ENCODE data around the gene COQ8A. TPM values are rescaled to one million over a fixed set of nuclear protein-coding genes. Genes with fewer than 3 reads are reported as not detected.

COQ8A gene
- total and polyA plus RNA-seq, 2 donors (not counting 1 experiment from before 2014, with no cell fraction given), result 3.8 to 19.7 TPM

- H3K4me2 ChIP-seq (ENCODE audit: extremely low read depth, insufficient read depth, low read length), result no peak overlapping the region
These were observed 48.1 kb upstream of the COQ8A start for GRCh38 chr1:226891846-226892523.

DNA sequence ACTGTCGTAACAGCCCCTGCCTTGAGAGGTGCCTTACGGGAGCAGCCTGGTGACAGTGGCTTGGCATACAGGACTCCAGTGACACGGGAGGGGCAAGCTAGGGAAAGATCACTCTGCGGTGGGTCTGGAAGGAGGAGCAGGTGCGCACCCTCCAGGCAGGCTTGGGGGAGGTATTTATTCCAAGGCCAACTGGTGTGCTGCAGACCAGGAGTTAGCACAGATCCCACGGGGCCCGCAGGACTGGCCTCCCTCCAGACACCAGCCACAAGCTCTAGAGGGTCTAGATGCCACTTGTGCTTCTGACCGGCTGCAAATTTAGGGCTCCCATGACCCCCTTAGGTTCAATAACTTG lies 47.6 kb upstream of the COQ8A start:
- peaks cover 3% of the 10 kb centered on the region for H3K36me3 ChIP-seq (ENCODE audit: control insufficient read depth, insufficient read depth, low read length)
- no peaks in the 10 kb centered on the region for H3K9me3 ChIP-seq (ENCODE audit: control insufficient read depth, insufficient read depth, low read depth, low read length)
- no peak overlapping the region for H3K27ac ChIP-seq (ENCODE audit: insufficient read depth, low read length)
- TF ChIP-seq, protein P1, sequence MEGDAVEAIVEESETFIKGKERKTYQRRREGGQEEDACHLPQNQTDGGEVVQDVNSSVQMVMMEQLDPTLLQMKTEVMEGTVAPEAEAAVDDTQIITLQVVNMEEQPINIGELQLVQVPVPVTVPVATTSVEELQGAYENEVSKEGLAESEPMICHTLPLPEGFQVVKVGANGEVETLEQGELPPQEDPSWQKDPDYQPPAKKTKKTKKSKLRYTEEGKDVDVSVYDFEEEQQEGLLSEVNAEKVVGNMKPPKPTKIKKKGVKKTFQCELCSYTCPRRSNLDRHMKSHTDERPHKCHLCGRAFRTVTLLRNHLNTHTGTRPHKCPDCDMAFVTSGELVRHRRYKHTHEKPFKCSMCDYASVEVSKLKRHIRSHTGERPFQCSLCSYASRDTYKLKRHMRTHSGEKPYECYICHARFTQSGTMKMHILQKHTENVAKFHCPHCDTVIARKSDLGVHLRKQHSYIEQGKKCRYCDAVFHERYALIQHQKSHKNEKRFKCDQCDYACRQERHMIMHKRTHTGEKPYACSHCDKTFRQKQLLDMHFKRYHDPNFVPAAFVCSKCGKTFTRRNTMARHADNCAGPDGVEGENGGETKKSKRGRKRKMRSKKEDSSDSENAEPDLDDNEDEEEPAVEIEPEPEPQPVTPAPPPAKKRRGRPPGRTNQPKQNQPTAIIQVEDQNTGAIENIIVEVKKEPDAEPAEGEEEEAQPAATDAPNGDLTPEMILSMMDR (conservative IDR thresholded peaks at IDR 0.05 in 1 of 2, IDR thresholded peaks at IDR 0.05 in 1 of 2; ENCODE audit: low read depth in 1 of 2, low read length in 2 of 2), result no peak
- TF ChIP-seq EZH2 (IDR thresholded peaks at IDR 0.05; ENCODE audit: low read length, missing control alignments), result no peak
- H3K27me3 ChIP-seq (ENCODE audit: control insufficient read depth, insufficient read depth, low read length), result no peaks in the 10 kb centered on the region
- no peaks in the 10 kb centered on the region for H3K79me2 ChIP-seq (ENCODE audit: control insufficient read depth, insufficient read depth, low read length)
- no peaks in the 10 kb centered on the region for H4K20me1 ChIP-seq (ENCODE audit: control insufficient read depth, extremely low read depth, insufficient read depth, low read length)
- no peak overlapping the region for H3K4me2 ChIP-seq (ENCODE audit: extremely low read depth, insufficient read depth, low read length)
- H3K4me1 ChIP-seq (ENCODE audit: control insufficient read depth, extremely low read depth, insufficient read depth, low read length), result no peaks in the 10 kb centered on the region
- no peak overlapping the region for H3K9ac ChIP-seq (ENCODE audit: insufficient read depth, low read length)
- DNase-seq (ENCODE audit: low read depth in 2 of 2), result no peak
- H3K4me3 ChIP-seq (replicated peaks in 1 of 4; ENCODE audit: control extremely low read depth in 1 of 4, insufficient read depth in 1 of 4, low read depth in 3 of 4, low read length in 4 of 4), result no peak overlapping the region
- no peak overlapping the region for H2AFZ ChIP-seq (ENCODE audit: low read length)

More at GRCh38 chr1:226891846-226892523, 48.1 kb upstream of the COQ8A start:
- H3K9ac ChIP-seq (ENCODE audit: insufficient read depth, low read length), result no peak overlapping the region
- no peaks in the 10 kb centered on the region for H3K4me1 ChIP-seq (ENCODE audit: control insufficient read depth, extremely low read depth, insufficient read depth, low read length)
- H3K9me3 ChIP-seq (ENCODE audit: control insufficient read depth, insufficient read depth, low read depth, low read length), result no peaks in the 10 kb centered on the region
- no peak overlapping the region for H3K27ac ChIP-seq (ENCODE audit: insufficient read depth, low read length)
- peaks cover 3% of the 10 kb centered on the region for H3K36me3 ChIP-seq (ENCODE audit: control insufficient read depth, insufficient read depth, low read length)
- H3K27me3 ChIP-seq (ENCODE audit: control insufficient read depth, insufficient read depth, low read length), result no peaks in the 10 kb centered on the region
- no peaks in the 10 kb centered on the region for H3K79me2 ChIP-seq (ENCODE audit: control insufficient read depth, insufficient read depth, low read length)
- TF ChIP-seq, protein P1 (conservative IDR thresholded peaks at IDR 0.05 in 1 of 2, IDR thresholded peaks at IDR 0.05 in 1 of 2; ENCODE audit: low read depth in 1 of 2, low read length in 2 of 2), result no peak
- no peak for TF ChIP-seq EZH2 (IDR thresholded peaks at IDR 0.05; ENCODE audit: low read length, missing control alignments)
- H4K20me1 ChIP-seq (ENCODE audit: control insufficient read depth, extremely low read depth, insufficient read depth, low read length), result no peaks in the 10 kb centered on the region
- H3K4me3 ChIP-seq (replicated peaks in 1 of 4; ENCODE audit: control extremely low read depth in 1 of 4, insufficient read depth in 1 of 4, low read depth in 3 of 4, low read length in 4 of 4), result no peak overlapping the region
- H2AFZ ChIP-seq (ENCODE audit: low read length), result no peak overlapping the region
- DNase-seq (ENCODE audit: low read depth in 2 of 2), result peak in 1 of 2 donors; percentile 18

DNA sequence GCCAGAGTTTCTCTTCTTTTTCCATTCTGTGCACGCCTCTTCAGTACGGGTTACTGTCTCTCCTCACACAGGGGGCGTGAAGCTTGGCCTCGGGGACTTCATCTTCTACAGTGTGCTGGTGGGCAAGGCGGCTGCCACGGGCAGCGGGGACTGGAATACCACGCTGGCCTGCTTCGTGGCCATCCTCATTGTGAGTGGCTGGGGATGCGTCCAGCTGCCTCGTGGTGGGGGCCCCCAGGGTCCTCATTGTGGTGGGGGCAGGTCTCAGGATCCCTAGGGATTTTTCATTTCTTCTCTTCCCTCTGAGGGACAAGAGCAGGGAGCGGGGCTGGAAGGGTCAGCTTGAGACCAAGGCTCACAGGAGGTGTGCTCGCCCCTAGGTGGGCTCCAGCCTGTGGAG lies 46.2 kb upstream of the COQ8A start:
- Histone ChIP-seq H3K9me3 (ENCODE audit: control insufficient read depth, insufficient read depth, low read depth, low read length) (no peaks in the 10 kb centered on the region), H4K20me1 (ENCODE audit: control insufficient read depth, extremely low read depth, insufficient read depth, low read length) (no peaks in the 10 kb centered on the region), H3K79me2 (ENCODE audit: control insufficient read depth, insufficient read depth, low read length) (no peaks in the 10 kb centered on the region), H3K9ac (ENCODE audit: insufficient read depth, low read length) (no peak overlapping the region), H3K4me1 (ENCODE audit: control insufficient read depth, extremely low read depth, insufficient read depth, low read length) (no peaks in the 10 kb centered on the region), H2AFZ (ENCODE audit: low read length) (no peak overlapping the region), H3K4me3 (replicated peaks in 1 of 4; ENCODE audit: control extremely low read depth in 1 of 4, insufficient read depth in 1 of 4, low read depth in 3 of 4, low read length in 4 of 4) (no peak overlapping the region), H3K27ac (ENCODE audit: insufficient read depth, low read length) (no peak overlapping the region), H3K4me2 (ENCODE audit: extremely low read depth, insufficient read depth, low read length) (no peak overlapping the region), H3K27me3 (ENCODE audit: control insufficient read depth, insufficient read depth, low read length) (no peaks in the 10 kb centered on the region), H3K36me3 (ENCODE audit: control insufficient read depth, insufficient read depth, low read length) (peaks cover 3% of the 10 kb centered on the region)
- TF ChIP-seq EZH2 (IDR thresholded peaks at IDR 0.05; ENCODE audit: low read length, missing control alignments), result no peak
- TF ChIP-seq, protein P1 (conservative IDR thresholded peaks at IDR 0.05 in 1 of 2, IDR thresholded peaks at IDR 0.05 in 1 of 2; ENCODE audit: low read depth in 1 of 2, low read length in 2 of 2), result no peak
- no peak for DNase-seq (ENCODE audit: low read depth in 2 of 2)

All from fibroblast of lung (primary cell).